Right atrium auricular region (tissue), 2 donors: ENCODE results near the gene SLC7A6. TPM values are rescaled to one million over a fixed set of nuclear protein-coding genes. Genes with fewer than 3 reads are reported as not detected.

ENCODE experiments used
- DNase-seq: peaks from one replicate; pipeline ENCODE4 v3.0.0-alpha.2; 2019; ENCODE audit warnings: low spot score
- H3K27ac ChIP-seq, 2 donors: fragments of 200-600 bp; sonication (generic); 1 replicate in 1 of 2; 2 replicates in 1 of 2; pipeline ENCODE4 v1.5.1; 2016 to 2019
- H3K27me3 ChIP-seq, 2 donors: fragments of 200-600 bp; sonication (generic); one replicate each; pipeline versions ENCODE4 v1.5.1 to v1.6.0; 2017 to 2019
- H3K36me3 ChIP-seq: fragments of 200-600 bp; sonication (generic); one replicate; pipeline ENCODE4 v1.5.1; 2016
- H3K4me1 ChIP-seq, 2 donors: fragments of 200-600 bp; sonication (generic); one replicate each; pipeline versions ENCODE4 v1.5.1 to v1.6.0; 2017 to 2019
- H3K4me3 ChIP-seq, 2 donors: fragments of 200-600 bp; sonication (generic); 1 replicate in 1 of 2; 2 replicates in 1 of 2; pipeline ENCODE4 v1.5.1; 2017 to 2019; ENCODE audit warnings: mild to moderate bottlenecking in 1 of 2, moderate library complexity in 1 of 2
- H3K9me3 ChIP-seq, 2 donors: fragments of 200-600 bp; sonication (generic); one replicate each; pipeline ENCODE4 v1.5.1; 2019
- total RNA-seq, 2 donors: library from RNA; depleted of rRNA; stranded (reverse); fragments of >200 nt; gene quantifications; one replicate each; pipeline ENCODE4 v1.1.0, GENCODE V29; 2016
- TF ChIP-seq, protein P1 (sequence below), 2 donors: fragments of 200-600 bp; sonication (generic); IDR thresholded peaks; one replicate each; pipeline ENCODE4 v1.5.1; 2019; ENCODE audit warnings: antibody characterized with exemption in 2 of 2

SLC7A6 gene
- total RNA-seq, 2 donors from 2014 or later, result 28.9 to 51.0 TPM

DNA sequence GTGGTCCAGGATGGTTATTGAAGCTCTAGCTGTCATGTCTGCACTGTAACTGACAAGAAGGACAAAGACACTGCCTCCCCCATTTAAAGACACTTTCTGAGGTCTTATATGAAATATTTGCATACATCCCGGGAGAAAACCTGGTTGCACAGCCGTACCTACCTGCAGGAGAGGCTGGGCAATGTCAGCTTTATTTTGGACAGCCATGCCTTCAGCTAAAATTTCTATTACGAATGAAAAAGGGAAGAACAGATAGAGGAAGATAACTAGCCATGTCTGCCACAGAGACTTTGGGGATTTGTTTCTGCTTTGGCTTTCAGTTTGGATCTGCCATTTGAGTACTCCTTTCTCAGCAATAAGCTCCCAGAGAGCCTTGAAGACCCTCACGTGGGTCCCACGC lies 19.0 kb downstream of the SLC7A6 start:
- Histone ChIP-seq H3K4me1 (peaks cover 0 to 67% of the 10 kb centered on the region in 2 donors), H3K27ac (peak overlapping the region; percentile 76 to 81), H3K36me3 (peaks cover 35% of the 10 kb centered on the region), H3K4me3 (no peak overlapping the region), H3K9me3 (no peaks in the 10 kb centered on the region), H3K27me3 (no peaks in the 10 kb centered on the region)
- no peak for DNase-seq
- TF ChIP-seq, protein P1, sequence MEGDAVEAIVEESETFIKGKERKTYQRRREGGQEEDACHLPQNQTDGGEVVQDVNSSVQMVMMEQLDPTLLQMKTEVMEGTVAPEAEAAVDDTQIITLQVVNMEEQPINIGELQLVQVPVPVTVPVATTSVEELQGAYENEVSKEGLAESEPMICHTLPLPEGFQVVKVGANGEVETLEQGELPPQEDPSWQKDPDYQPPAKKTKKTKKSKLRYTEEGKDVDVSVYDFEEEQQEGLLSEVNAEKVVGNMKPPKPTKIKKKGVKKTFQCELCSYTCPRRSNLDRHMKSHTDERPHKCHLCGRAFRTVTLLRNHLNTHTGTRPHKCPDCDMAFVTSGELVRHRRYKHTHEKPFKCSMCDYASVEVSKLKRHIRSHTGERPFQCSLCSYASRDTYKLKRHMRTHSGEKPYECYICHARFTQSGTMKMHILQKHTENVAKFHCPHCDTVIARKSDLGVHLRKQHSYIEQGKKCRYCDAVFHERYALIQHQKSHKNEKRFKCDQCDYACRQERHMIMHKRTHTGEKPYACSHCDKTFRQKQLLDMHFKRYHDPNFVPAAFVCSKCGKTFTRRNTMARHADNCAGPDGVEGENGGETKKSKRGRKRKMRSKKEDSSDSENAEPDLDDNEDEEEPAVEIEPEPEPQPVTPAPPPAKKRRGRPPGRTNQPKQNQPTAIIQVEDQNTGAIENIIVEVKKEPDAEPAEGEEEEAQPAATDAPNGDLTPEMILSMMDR (IDR thresholded peaks at IDR 0.05), result no peak

DNA sequence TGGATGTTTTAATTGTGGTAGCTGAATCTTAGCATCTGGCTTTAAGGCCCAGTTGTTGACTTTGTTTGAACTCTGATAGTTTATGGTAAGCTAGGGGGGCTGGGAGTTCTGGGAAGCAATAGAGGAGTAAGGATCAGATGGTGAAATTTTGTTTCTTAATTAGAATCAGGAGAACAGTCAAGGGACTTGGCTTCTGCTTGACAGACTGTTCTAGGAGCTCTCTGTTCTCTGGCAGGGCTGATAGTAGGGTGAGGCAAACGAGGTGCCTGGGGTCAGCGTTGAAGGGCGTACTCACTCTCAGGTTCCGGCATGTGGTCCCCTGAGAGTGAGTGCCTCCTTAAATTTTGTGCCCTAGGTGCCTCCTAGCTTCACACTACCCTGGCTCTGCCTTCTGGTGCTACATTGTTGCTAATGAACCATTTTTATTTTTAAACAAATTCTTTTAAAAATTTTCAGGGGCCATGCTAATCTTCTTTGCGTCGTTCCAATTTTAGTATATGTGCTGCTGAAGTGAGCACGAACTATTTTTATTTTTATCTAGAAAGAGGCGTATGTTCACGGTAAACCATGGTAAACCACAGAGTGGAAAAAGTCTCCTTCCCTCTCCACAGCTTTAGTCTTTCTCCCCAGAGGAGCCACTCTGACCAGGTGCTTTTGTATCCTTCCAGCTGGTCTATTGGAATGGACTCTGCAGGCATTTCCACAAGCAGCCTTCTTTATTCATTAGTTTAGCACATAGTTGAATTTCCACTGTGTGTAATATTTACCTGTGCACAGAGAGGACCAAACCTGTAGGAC lies 19.7 kb downstream of the SLC7A6 start:
- Histone ChIP-seq H3K27ac (peak overlapping the region; percentile 76 to 81), H3K4me3 (no peak overlapping the region), H3K27me3 (no peaks in the 10 kb centered on the region), H3K9me3 (no peaks in the 10 kb centered on the region), H3K36me3 (peaks cover 39% of the 10 kb centered on the region), H3K4me1 (peaks cover 0 to 72% of the 10 kb centered on the region in 2 donors)
- TF ChIP-seq, protein P1 (IDR thresholded peaks at IDR 0.05), result no peak
- DNase-seq, result no peak

DNA sequence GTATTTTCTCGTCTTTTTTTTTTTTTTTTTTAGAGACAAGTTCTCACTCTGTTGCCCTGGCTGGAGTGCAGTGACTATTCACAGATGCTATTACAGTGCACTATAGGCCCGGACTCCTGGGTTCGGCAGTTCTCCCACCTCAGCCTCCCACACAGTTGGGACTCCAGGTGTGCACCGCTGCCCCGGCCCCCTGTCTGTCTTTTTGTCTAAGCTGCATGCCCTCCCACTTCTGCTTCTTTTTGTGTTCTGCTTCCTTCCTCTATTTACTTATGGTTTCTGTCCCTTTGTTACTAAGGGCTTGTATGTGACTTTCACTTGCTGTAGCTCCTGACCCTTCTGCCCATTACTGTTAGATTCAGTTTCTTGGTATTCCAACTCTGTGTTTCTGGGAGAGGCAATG lies 20.5 kb downstream of the SLC7A6 start:
- Histone ChIP-seq H3K36me3 (peaks cover 41% of the 10 kb centered on the region), H3K4me3 (no peak overlapping the region), H3K9me3 (no peaks in the 10 kb centered on the region), H3K4me1 (peaks cover 0 to 80% of the 10 kb centered on the region in 2 donors), H3K27ac (peak overlapping the region; percentile 76 to 81), H3K27me3 (no peaks in the 10 kb centered on the region)
- no peak for DNase-seq
- TF ChIP-seq, protein P1 (IDR thresholded peaks at IDR 0.05), result no peak

DNA sequence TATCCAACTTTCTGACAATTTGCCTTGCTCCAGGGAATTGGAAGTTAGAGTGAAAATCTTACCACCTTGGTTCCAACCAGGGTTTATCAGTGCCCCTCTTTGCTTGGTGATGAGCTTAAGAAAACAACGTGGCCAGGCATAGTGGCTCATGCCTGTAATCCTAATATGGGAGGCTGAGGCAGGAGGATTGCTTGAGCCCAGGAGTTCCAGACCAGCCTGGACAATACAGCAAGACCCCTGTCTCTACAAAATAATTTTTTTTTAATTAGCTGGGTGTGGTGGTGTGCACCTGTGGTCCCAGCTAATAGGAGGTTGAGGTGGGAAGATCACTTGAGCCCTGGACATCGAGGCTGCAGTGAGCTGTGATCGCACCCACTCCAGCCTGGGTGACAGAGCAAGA lies 21.4 kb downstream of the SLC7A6 start:
- H3K4me1 ChIP-seq, result peaks cover 0 to 88% of the 10 kb centered on the region in 2 donors
- TF ChIP-seq, protein P1 (IDR thresholded peaks at IDR 0.05), result no peak
- peak overlapping the region; percentile 76 to 81 for H3K27ac ChIP-seq
- no peaks in the 10 kb centered on the region for H3K27me3 ChIP-seq
- DNase-seq, result no peak
- peaks cover 46% of the 10 kb centered on the region for H3K36me3 ChIP-seq
- H3K9me3 ChIP-seq, result no peaks in the 10 kb centered on the region
- no peak overlapping the region for H3K4me3 ChIP-seq

DNA sequence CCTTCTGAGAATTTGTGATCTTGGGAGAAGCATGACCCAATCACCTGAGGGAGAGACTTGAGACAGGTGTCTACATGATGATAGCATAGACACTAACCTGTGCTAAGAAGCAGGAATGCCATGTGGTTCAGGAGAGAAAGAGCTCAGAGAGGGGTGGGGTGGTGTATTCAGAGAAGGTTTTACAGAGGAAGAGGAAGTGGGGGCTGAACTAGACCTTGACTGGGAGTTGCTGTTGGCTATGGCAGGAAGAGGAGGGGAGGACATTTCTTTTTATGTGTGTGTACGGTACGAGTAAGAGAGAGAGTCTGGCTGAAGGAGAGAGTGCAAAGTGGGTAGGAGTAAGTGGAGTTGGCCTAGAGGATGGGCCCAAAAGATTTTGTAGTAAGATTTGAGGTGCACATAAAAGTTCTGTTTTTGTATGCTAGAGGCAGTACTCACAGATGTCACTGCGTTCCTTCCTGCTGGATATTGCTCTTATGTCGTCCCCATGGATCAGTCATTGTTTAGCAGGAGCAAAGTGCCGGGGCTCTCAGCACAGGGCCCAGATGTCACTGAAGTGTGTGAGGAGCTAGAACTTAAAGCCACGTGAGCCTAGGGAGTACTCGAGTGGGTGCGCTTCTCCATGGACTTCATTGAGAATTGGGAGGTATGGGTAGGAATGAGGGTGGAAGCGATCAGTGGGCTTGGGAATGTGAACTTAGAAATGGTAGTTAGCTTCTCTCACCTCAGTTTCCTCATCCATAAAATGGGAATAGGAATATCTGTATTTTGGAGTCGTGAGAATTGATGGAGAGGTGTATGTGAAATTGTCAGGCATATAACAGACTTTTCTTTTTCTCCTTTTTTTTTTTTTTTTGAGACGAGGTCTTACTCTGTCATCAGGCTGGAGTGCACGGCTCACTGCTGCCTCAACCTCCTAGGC lies 22.1 kb downstream of the SLC7A6 start:
- Histone ChIP-seq H3K36me3 (peaks cover 47% of the 10 kb centered on the region), H3K27me3 (no peaks in the 10 kb centered on the region), H3K4me1 (peaks cover 0 to 85% of the 10 kb centered on the region in 2 donors), H3K9me3 (no peaks in the 10 kb centered on the region), H3K4me3 (no peak overlapping the region), H3K27ac (peak overlapping the region; percentile 76 to 81)
- DNase-seq, result no peak
- TF ChIP-seq, protein P1 (IDR thresholded peaks at IDR 0.05), result no peak
